ENCODE measurements around the gene PALD1. TPM values are rescaled to one million over a fixed set of nuclear protein-coding genes. Genes with fewer than 3 reads are reported as not detected.

Gene PALD1
- total and polyA plus RNA-seq, 9 of the 15 experiments (the other 6 are each of a cell fraction or from before 2014, with no cell fraction given), result 0.03 to 0.29 (median 0.09) TPM; not detected in 2

- TF ChIP-seq HNRNPUL1 (IDR thresholded peaks at IDR 0.05; ENCODE audit: low read length) (no peak), CBX3 (IDR thresholded peaks at IDR 0.05; ENCODE audit: borderline replicate concordance in 1 of 2, low read length in 2 of 2) (no peak), ZC3H8 (IDR thresholded peaks at IDR 0.05) (no peak), PURB (CRISPR knock-in tag; IDR thresholded peaks at IDR 0.05; ENCODE audit: low read depth) (no peak), POLR2G (IDR thresholded peaks at IDR 0.05; ENCODE audit: low read depth, low read length) (no peak), TEAD4 (IDR thresholded peaks at IDR 0.05; ENCODE audit: low read length) (no peak), TEAD4 (CRISPR knock-in tag; IDR thresholded peaks at IDR 0.05; ENCODE audit: borderline replicate concordance) (no peak), SNIP1 (IDR thresholded peaks at IDR 0.05; ENCODE audit: low read depth) (no peak), NR2C1 (IDR thresholded peaks at IDR 0.05) (no peak), NR2C1 (tag; IDR thresholded peaks at IDR 0.05) (peak; percentile 38), KLF6 (CRISPR knock-in tag; IDR thresholded peaks at IDR 0.05; ENCODE audit: borderline replicate concordance) (no peak)
- TF ChIP-seq, protein P1, sequence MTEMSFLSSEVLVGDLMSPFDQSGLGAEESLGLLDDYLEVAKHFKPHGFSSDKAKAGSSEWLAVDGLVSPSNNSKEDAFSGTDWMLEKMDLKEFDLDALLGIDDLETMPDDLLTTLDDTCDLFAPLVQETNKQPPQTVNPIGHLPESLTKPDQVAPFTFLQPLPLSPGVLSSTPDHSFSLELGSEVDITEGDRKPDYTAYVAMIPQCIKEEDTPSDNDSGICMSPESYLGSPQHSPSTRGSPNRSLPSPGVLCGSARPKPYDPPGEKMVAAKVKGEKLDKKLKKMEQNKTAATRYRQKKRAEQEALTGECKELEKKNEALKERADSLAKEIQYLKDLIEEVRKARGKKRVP (CRISPR knock-in tag; IDR thresholded peaks at IDR 0.05), result no peak
- TF ChIP-seq, protein P2, sequence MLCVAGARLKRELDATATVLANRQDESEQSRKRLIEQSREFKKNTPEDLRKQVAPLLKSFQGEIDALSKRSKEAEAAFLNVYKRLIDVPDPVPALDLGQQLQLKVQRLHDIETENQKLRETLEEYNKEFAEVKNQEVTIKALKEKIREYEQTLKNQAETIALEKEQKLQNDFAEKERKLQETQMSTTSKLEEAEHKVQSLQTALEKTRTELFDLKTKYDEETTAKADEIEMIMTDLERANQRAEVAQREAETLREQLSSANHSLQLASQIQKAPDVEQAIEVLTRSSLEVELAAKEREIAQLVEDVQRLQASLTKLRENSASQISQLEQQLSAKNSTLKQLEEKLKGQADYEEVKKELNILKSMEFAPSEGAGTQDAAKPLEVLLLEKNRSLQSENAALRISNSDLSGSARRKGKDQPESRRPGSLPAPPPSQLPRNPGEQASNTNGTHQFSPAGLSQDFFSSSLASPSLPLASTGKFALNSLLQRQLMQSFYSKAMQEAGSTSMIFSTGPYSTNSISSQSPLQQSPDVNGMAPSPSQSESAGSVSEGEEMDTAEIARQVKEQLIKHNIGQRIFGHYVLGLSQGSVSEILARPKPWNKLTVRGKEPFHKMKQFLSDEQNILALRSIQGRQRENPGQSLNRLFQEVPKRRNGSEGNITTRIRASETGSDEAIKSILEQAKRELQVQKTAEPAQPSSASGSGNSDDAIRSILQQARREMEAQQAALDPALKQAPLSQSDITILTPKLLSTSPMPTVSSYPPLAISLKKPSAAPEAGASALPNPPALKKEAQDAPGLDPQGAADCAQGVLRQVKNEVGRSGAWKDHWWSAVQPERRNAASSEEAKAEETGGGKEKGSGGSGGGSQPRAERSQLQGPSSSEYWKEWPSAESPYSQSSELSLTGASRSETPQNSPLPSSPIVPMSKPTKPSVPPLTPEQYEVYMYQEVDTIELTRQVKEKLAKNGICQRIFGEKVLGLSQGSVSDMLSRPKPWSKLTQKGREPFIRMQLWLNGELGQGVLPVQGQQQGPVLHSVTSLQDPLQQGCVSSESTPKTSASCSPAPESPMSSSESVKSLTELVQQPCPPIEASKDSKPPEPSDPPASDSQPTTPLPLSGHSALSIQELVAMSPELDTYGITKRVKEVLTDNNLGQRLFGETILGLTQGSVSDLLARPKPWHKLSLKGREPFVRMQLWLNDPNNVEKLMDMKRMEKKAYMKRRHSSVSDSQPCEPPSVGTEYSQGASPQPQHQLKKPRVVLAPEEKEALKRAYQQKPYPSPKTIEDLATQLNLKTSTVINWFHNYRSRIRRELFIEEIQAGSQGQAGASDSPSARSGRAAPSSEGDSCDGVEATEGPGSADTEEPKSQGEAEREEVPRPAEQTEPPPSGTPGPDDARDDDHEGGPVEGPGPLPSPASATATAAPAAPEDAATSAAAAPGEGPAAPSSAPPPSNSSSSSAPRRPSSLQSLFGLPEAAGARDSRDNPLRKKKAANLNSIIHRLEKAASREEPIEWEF (CRISPR knock-in tag; IDR thresholded peaks at IDR 0.05), result no peak
- TF ChIP-seq, protein P3, sequence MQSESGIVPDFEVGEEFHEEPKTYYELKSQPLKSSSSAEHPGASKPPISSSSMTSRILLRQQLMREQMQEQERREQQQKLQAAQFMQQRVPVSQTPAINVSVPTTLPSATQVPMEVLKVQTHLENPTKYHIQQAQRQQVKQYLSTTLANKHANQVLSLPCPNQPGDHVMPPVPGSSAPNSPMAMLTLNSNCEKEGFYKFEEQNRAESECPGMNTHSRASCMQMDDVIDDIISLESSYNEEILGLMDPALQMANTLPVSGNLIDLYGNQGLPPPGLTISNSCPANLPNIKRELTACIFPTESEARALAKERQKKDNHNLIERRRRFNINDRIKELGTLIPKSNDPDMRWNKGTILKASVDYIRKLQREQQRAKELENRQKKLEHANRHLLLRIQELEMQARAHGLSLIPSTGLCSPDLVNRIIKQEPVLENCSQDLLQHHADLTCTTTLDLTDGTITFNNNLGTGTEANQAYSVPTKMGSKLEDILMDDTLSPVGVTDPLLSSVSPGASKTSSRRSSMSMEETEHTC (IDR thresholded peaks at IDR 0.05), result no peak
- TF ChIP-seq, protein P4, sequence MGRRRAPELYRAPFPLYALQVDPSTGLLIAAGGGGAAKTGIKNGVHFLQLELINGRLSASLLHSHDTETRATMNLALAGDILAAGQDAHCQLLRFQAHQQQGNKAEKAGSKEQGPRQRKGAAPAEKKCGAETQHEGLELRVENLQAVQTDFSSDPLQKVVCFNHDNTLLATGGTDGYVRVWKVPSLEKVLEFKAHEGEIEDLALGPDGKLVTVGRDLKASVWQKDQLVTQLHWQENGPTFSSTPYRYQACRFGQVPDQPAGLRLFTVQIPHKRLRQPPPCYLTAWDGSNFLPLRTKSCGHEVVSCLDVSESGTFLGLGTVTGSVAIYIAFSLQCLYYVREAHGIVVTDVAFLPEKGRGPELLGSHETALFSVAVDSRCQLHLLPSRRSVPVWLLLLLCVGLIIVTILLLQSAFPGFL (CRISPR knock-in tag; IDR thresholded peaks at IDR 0.05), result no peak
- TF ChIP-seq, protein P5, sequence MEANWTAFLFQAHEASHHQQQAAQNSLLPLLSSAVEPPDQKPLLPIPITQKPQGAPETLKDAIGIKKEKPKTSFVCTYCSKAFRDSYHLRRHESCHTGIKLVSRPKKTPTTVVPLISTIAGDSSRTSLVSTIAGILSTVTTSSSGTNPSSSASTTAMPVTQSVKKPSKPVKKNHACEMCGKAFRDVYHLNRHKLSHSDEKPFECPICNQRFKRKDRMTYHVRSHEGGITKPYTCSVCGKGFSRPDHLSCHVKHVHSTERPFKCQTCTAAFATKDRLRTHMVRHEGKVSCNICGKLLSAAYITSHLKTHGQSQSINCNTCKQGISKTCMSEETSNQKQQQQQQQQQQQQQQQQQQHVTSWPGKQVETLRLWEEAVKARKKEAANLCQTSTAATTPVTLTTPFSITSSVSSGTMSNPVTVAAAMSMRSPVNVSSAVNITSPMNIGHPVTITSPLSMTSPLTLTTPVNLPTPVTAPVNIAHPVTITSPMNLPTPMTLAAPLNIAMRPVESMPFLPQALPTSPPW (CRISPR knock-in tag; IDR thresholded peaks at IDR 0.05), result no peak
Observed at GRCh38 chr10:70596110-70596798, 117.7 kb downstream of the PALD1 start (continued).
